DMS114 treated with DMSO at 0.1 percent for 48 hours (cell line): Measurements from ENCODE around the gene TRMT112.
"Not testable (repeated sequence)": the region's sequence is repeated elsewhere in the genome, so short reads cannot be mapped to it uniquely, and the experiment has no call there.

ENCODE experiments used
- DNase-seq: peaks from one replicate; lab custom pipeline; 2025; ENCODE audit not compliant: unreplicated experiment; lab: John Stamatoyannopoulos, UW

Gene TRMT112

GRCh38 chr11:64331569-64332371 is 14.4 kb upstream of the TRMT112 start:
- no peak for DNase-seq

GRCh38 chr11:64330888-64331287 is 13.5 kb upstream of the TRMT112 start:
- DNase-seq: no peak

GRCh38 chr11:64327993-64328392 is 10.6 kb upstream of the TRMT112 start:
- DNase-seq: no peak

GRCh38 chr11:64327375-64327774 is 10.0 kb upstream of the TRMT112 start:
- no peak for DNase-seq

GRCh38 chr11:64324692-64325469 is 7.5 kb upstream of the TRMT112 start:
- DNase-seq: no peak

GRCh38 chr11:64323984-64324383 is 6.6 kb upstream of the TRMT112 start:
- DNase-seq: not testable (repeated sequence)

GRCh38 chr11:64323373-64323772 is 6.0 kb upstream of the TRMT112 start:
- DNase-seq: no peak

GRCh38 chr11:64322925-64323260 is 5.5 kb upstream of the TRMT112 start:
- DNase-seq: no peak

GRCh38 chr11:64321533-64321932 is 4.2 kb upstream of the TRMT112 start:
- no peak for DNase-seq

- no peak for DNase-seq
Measured at GRCh38 chr11:64321026-64321425, 3.7 kb upstream of the TRMT112 start.

- no peak for DNase-seq
Measured at GRCh38 chr11:64320556-64320955, 3.2 kb upstream of the TRMT112 start.

GRCh38 chr11:64318766-64319761 is 1.7 kb upstream of the TRMT112 start:
- no peak for DNase-seq

- peak; percentile 93 for DNase-seq
Measured at GRCh38 chr11:64317961-64318765, 804 bp upstream of the TRMT112 start, which contains the start of gene PRDX5. TSS of gene PRDX5 (plus strand) at chr11:64318121. CDS start at chr11:64318216, 95 bp downstream.

- DNase-seq: no peak
Measured at GRCh38 chr11:64316672-64317324, 561 bp downstream of the TRMT112 start.

GRCh38 chr11:64315667-64316526 is 1.5 kb downstream of the TRMT112 start:
- not testable (repeated sequence) for DNase-seq

- no peak for DNase-seq
Measured at GRCh38 chr11:64314805-64315561, 2.4 kb downstream of the TRMT112 start.

- no peak for DNase-seq
Measured at GRCh38 chr11:64314146-64314804, 3.1 kb downstream of the TRMT112 start.
